ENCODE data around the gene TULP3. TPM values are rescaled to one million over a fixed set of nuclear protein-coding genes. Genes with fewer than 3 reads are reported as not detected.

The TULP3 gene
- total RNA-seq, 1 experiment from 2014 or later, result 54.6 TPM

DNA sequence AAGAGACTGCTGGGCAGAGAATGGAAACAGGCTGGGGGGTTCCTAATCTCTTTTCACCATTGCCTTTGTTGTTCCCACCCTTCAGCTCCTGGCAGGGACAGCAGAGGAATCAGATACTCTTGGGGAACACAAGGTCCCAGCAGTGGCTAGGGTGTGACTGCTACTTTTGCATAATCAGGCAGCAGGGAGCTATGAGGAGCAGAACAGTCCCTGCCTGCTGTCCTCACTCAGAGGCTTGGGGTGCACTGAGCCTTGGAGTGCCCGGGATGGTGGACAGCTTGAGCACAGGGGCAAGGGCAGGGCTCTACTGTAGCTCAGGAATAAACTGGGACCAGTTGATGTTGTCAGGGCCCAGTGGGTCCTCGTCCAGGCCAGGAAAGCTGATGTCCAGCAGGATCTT is 32.4 kb upstream of the TULP3 start:
- POLR2A ChIA-PET (ENCODE audit: unreplicated experiment), result no interaction called here
- 0 out of 2 replicates have a peak, but pooled peaks cover 3% of the 10 kb centered on the region for H3K36me3 ChIP-seq (ENCODE audit: low read depth)
- H3K27me3 ChIP-seq (ENCODE audit: insufficient read depth, low read depth), result no peaks in the 10 kb centered on the region
- CTCF ChIA-PET, result interaction anchor here (0.6 kb wide), 3 partner anchors 17 to 114 kb away, joined by 5 to 7 read pairs (median 5); no protein-coding TSS in a partner anchor
- H4K20me1 ChIP-seq (ENCODE audit: insufficient read depth), result no peaks in the 10 kb centered on the region
- H3K79me2 ChIP-seq (ENCODE audit: low read depth), result no peaks in the 10 kb centered on the region
- no TSS peak for BruUV-seq (replicated peaks)
- TF ChIP-seq EZH2 (IDR thresholded peaks at IDR 0.05; ENCODE audit: low read depth), result no peak
- TF ChIP-seq, protein P1, sequence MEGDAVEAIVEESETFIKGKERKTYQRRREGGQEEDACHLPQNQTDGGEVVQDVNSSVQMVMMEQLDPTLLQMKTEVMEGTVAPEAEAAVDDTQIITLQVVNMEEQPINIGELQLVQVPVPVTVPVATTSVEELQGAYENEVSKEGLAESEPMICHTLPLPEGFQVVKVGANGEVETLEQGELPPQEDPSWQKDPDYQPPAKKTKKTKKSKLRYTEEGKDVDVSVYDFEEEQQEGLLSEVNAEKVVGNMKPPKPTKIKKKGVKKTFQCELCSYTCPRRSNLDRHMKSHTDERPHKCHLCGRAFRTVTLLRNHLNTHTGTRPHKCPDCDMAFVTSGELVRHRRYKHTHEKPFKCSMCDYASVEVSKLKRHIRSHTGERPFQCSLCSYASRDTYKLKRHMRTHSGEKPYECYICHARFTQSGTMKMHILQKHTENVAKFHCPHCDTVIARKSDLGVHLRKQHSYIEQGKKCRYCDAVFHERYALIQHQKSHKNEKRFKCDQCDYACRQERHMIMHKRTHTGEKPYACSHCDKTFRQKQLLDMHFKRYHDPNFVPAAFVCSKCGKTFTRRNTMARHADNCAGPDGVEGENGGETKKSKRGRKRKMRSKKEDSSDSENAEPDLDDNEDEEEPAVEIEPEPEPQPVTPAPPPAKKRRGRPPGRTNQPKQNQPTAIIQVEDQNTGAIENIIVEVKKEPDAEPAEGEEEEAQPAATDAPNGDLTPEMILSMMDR (conservative IDR thresholded peaks at IDR 0.05), result no peak
- no peaks in the 10 kb centered on the region for H3K9me3 ChIP-seq (ENCODE audit: insufficient read depth, low read depth)
- peaks cover 6% of the 10 kb centered on the region for H3F3A ChIP-seq (ENCODE audit: insufficient read depth, low read depth)
- no peak for DNase-seq
- intact Hi-C loops (cut with micrococcal nuclease; ENCODE audit: unreplicated experiment), result no loop called here
- no peak overlapping the region for H2AFZ ChIP-seq
- no peaks in the 10 kb centered on the region for H3K4me1 ChIP-seq (replicated peaks; ENCODE audit: insufficient read depth)
- no peak overlapping the region for H3K27ac ChIP-seq
- H3K4me3 ChIP-seq, result no peak overlapping the region
- no peaks in the 10 kb centered on the region for H3K9me2 ChIP-seq (ENCODE audit: insufficient read depth)
- H3K4me2 ChIP-seq, result no peak overlapping the region

DNA sequence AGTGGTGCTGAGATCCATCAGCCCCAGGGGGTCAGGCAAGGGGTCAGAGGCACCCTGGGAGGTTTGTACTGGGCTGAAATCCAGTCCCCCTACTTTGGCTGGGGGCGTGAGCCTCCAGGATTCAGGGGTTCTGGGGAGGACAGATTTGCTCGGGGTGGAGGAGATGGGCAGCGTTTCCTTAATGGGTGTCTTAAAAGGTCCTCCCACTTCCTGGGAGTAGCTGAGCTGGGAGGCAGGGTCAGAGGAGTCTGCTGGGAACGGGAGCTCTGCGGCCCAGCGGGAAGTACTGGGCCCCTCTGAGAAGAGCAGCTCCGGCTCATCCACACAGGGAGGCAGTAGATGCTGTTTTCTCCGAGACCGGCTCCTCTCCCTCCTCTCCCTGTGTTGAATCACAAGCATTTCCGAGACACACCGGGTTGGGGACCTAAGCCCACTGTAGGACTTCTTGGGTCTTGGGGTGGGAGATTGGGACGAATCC is 31.7 kb upstream of the TULP3 start:
- Histone ChIP-seq H3K27ac (no peak overlapping the region), H3K4me2 (no peak overlapping the region), H3K9me3 (ENCODE audit: insufficient read depth, low read depth) (no peaks in the 10 kb centered on the region), H3K9me2 (ENCODE audit: insufficient read depth) (no peaks in the 10 kb centered on the region), H3K4me3 (no peak overlapping the region), H3K36me3 (ENCODE audit: low read depth) (peaks cover 5% of the 10 kb centered on the region; the same call in 1 of the 2 replicates), H4K20me1 (ENCODE audit: insufficient read depth) (no peaks in the 10 kb centered on the region), H2AFZ (no peak overlapping the region), H3F3A (ENCODE audit: insufficient read depth, low read depth) (peaks cover 6% of the 10 kb centered on the region), H3K27me3 (ENCODE audit: insufficient read depth, low read depth) (no peaks in the 10 kb centered on the region), H3K79me2 (ENCODE audit: low read depth) (no peaks in the 10 kb centered on the region), H3K4me1 (replicated peaks; ENCODE audit: insufficient read depth) (no peaks in the 10 kb centered on the region)
- intact Hi-C loops (cut with micrococcal nuclease; ENCODE audit: unreplicated experiment), result no loop called here
- TF ChIP-seq, protein P1 (conservative IDR thresholded peaks at IDR 0.05), result no peak
- TF ChIP-seq EZH2 (IDR thresholded peaks at IDR 0.05; ENCODE audit: low read depth), result no peak
- no TSS peak for BruUV-seq (replicated peaks)
- POLR2A ChIA-PET (ENCODE audit: unreplicated experiment), result no interaction called here
- CTCF ChIA-PET, result interaction anchor here (0.6 kb wide), 1 partner anchor 59 kb away, joined by 7 read pairs; no protein-coding TSS in a partner anchor
- no peak for DNase-seq

DNA sequence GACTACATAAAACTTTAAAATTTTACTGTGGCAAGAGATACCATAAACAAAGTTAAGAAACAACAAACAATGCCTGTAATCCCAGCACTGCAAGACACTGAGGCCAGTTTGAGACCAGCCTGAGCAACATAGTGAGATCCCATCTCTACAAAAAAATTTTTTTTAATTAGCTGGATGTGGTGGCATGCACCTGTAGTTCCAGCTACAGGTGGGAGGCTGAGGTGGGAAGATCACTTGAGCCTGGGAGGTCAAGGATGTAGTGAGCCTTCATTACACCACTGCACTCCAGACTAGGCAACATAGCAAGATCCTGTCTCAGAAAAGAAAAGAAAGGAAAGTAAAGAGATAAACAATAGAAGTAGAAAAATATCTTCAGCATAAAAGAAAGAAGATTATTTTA is 30.5 kb upstream of the TULP3 start:
- CTCF ChIA-PET, result no interaction called here
- POLR2A ChIA-PET (ENCODE audit: unreplicated experiment), result no interaction called here
- BruUV-seq (replicated peaks), result no TSS peak

More for the DNA sequence above, 30.5 kb upstream of the TULP3 start:
- no peaks in the 10 kb centered on the region for H3K4me1 ChIP-seq (replicated peaks; ENCODE audit: insufficient read depth)
- no peak for DNase-seq
- H4K20me1 ChIP-seq (ENCODE audit: insufficient read depth), result no peaks in the 10 kb centered on the region
- H3K27me3 ChIP-seq (ENCODE audit: insufficient read depth, low read depth), result no peaks in the 10 kb centered on the region
- H2AFZ ChIP-seq, result no peak overlapping the region
- no peak for TF ChIP-seq EZH2 (IDR thresholded peaks at IDR 0.05; ENCODE audit: low read depth)
- TF ChIP-seq, protein P1 (conservative IDR thresholded peaks at IDR 0.05), result no peak
- H3K4me3 ChIP-seq, result no peak overlapping the region
- intact Hi-C loops (cut with micrococcal nuclease; ENCODE audit: unreplicated experiment), result no loop called here
- peaks cover 3% of the 10 kb centered on the region for H3F3A ChIP-seq (ENCODE audit: insufficient read depth, low read depth)
- H3K79me2 ChIP-seq (ENCODE audit: low read depth), result no peaks in the 10 kb centered on the region
- no peaks in the 10 kb centered on the region for H3K9me3 ChIP-seq (ENCODE audit: insufficient read depth, low read depth)
- H3K4me2 ChIP-seq, result no peak overlapping the region
- H3K36me3 ChIP-seq (ENCODE audit: low read depth), result peaks cover 7% of the 10 kb centered on the region
- H3K9me2 ChIP-seq (ENCODE audit: insufficient read depth), result no peaks in the 10 kb centered on the region
- no peak overlapping the region for H3K27ac ChIP-seq

Measured in PC-9 (cell line).